NK-92 (cell line): ENCODE data around the gene DIDO1.
"Not testable (repeated sequence)": the region's sequence is repeated elsewhere in the genome, so short reads cannot be mapped to it uniquely, and the experiment has no call there.

Experiments
- DNase-seq: peaks from one replicate; lab custom pipeline; 2025; ENCODE audit not compliant: unreplicated experiment; lab: John Stamatoyannopoulos, UW

The DIDO1 gene

GRCh38 chr20:62880935-62881661 is 45.2 kb downstream of the DIDO1 start:
- no peak for DNase-seq

- DNase-seq = no peak
Observed at GRCh38 chr20:62880147-62880934, 46.0 kb downstream of the DIDO1 start.

- no peak for DNase-seq
Observed at GRCh38 chr20:62879275-62880146, 46.8 kb downstream of the DIDO1 start.

- no peak for DNase-seq
Observed at GRCh38 chr20:62878244-62879038, 47.9 kb downstream of the DIDO1 start.

GRCh38 chr20:62876902-62877816 is 49.1 kb downstream of the DIDO1 start:
- DNase-seq = no peak

GRCh38 chr20:62876501-62876901 is 49.8 kb downstream of the DIDO1 start:
- no peak for DNase-seq

- DNase-seq = no peak
Observed at GRCh38 chr20:62875419-62876361, 50.6 kb downstream of the DIDO1 start.

GRCh38 chr20:62874964-62875344 is 51.4 kb downstream of the DIDO1 start:
- no peak for DNase-seq

GRCh38 chr20:62873681-62874031 is 52.6 kb downstream of the DIDO1 start:
- not testable (repeated sequence) for DNase-seq

GRCh38 chr20:62873280-62873679 is 53.0 kb downstream of the DIDO1 start:
- no peak for DNase-seq

GRCh38 chr20:62872862-62873261 is 53.4 kb downstream of the DIDO1 start:
- DNase-seq = no peak

- no peak for DNase-seq
Observed at GRCh38 chr20:62872184-62872847, 54.0 kb downstream of the DIDO1 start.

GRCh38 chr20:62864207-62864606 is 62.1 kb downstream of the DIDO1 start:
- no peak for DNase-seq

- DNase-seq = peak; percentile 33
Observed at GRCh38 chr20:62861726-62862336, 64.5 kb downstream of the DIDO1 start, which contains the start of gene TCFL5. Gene TCFL5 (minus strand): TSS chr20:62861822. CDS start chr20:62861670, 152 bp downstream.

GRCh38 chr20:62860924-62861691 is 65.2 kb downstream of the DIDO1 start:
- no peak for DNase-seq

- DNase-seq = no peak
Observed at GRCh38 chr20:62860391-62860923, 65.8 kb downstream of the DIDO1 start.

GRCh38 chr20:62859721-62860120 is 66.6 kb downstream of the DIDO1 start:
- DNase-seq = no peak
